Liver (tissue), 9 donors: Measurements from ENCODE around the gene SPR. TPM values are rescaled to one million over a fixed set of nuclear protein-coding genes. Genes with fewer than 3 reads are reported as not detected.

Source experiments
- DNase-seq: peaks from one replicate; pipeline ENCODE4 v3.0.0-alpha.2; 2017; ENCODE audit warnings: low spot score
- H3K27ac ChIP-seq, 2 donors: one replicate each; pipeline ENCODE4 v1.7.0; 2013; ENCODE audit warnings: inconsistent platforms in 2 of 2, low read length in 2 of 2, control low read depth in 1 of 2, low read depth in 1 of 2, mild to moderate bottlenecking in 1 of 2
- H3K27me3 ChIP-seq, 4 donors: one replicate each; pipeline versions ENCODE4 v1.6.1 to v1.7.0; 2013; ENCODE audit warnings: low read length in 3 of 4, inconsistent platforms in 1 of 4, mild to moderate bottlenecking in 1 of 4, moderate library complexity in 1 of 4; ENCODE audit not compliant: control insufficient read depth in 4 of 4, insufficient read depth in 4 of 4
- H3K36me3 ChIP-seq, 4 donors: one replicate each; pipeline versions ENCODE4 v1.6.1 to v1.7.0; 2013; ENCODE audit warnings: low read length in 3 of 4, mild to moderate bottlenecking in 3 of 4, low read depth in 1 of 4, moderate library complexity in 1 of 4; ENCODE audit not compliant: control insufficient read depth in 4 of 4, insufficient read depth in 3 of 4
- H3K4me1 ChIP-seq, 4 donors: one replicate each; pipeline versions ENCODE4 v1.6.1 to v1.7.0; 2013; ENCODE audit warnings: low read length in 3 of 4, mild to moderate bottlenecking in 3 of 4, moderate library complexity in 1 of 4; ENCODE audit not compliant: control insufficient read depth in 4 of 4, insufficient read depth in 4 of 4
- H3K4me3 ChIP-seq, 3 donors: one replicate each; pipeline versions ENCODE4 v1.6.1 to v1.7.0; 2013; ENCODE audit warnings: low read length in 3 of 3, control low read depth in 1 of 3, low read depth in 1 of 3, mild to moderate bottlenecking in 1 of 3
- H3K9ac ChIP-seq, 2 donors: one replicate each; pipeline ENCODE4 v1.7.0; 2013; ENCODE audit warnings: low read length in 2 of 2, mild to moderate bottlenecking in 2 of 2, moderate library complexity in 2 of 2, control low read depth in 1 of 2, low read depth in 1 of 2
- H3K9me3 ChIP-seq, 4 donors: one replicate each; pipeline versions ENCODE4 v1.6.1 to v1.7.0; 2013; ENCODE audit warnings: low read length in 3 of 4; ENCODE audit not compliant: control insufficient read depth in 4 of 4
- ATF3 ChIP-seq: IDR thresholded peaks from 2 replicates; pipeline ENCODE4 v1.6.1; 2016; ENCODE audit warnings: antibody characterized with exemption
- EGR1 ChIP-seq, 2 donors: IDR thresholded peaks; 2 replicates each; pipeline ENCODE4 v1.6.1; 2016 to 2018; ENCODE audit warnings: antibody characterized with exemption in 2 of 2, low read depth in 2 of 2
- FOXA1 ChIP-seq: IDR thresholded peaks from 2 replicates; pipeline ENCODE4 v1.6.1; 2016; ENCODE audit warnings: antibody characterized with exemption
- FOXA2 ChIP-seq: IDR thresholded peaks from 2 replicates; pipeline ENCODE4 v1.6.1; 2016; ENCODE audit warnings: antibody characterized with exemption
- GABPA ChIP-seq, 2 donors: IDR thresholded peaks in 1 of 2; conservative IDR thresholded peaks in 1 of 2; 2 replicates each; pipeline ENCODE4 v1.6.1; 2016; ENCODE audit warnings: antibody characterized with exemption in 2 of 2, mild to moderate bottlenecking in 1 of 2, moderate library complexity in 1 of 2
- HNF4A ChIP-seq, 2 donors: conservative IDR thresholded peaks; 2 replicates each; pipeline ENCODE4 v1.6.1; 2016; ENCODE audit warnings: antibody characterized with exemption in 2 of 2, mild to moderate bottlenecking in 2 of 2
- HNF4G ChIP-seq: IDR thresholded peaks from 2 replicates; pipeline ENCODE4 v1.6.1; 2016; ENCODE audit warnings: antibody characterized with exemption
- JUND ChIP-seq, 2 donors: IDR thresholded peaks; 2 replicates each; pipeline ENCODE4 v1.6.1; 2016; ENCODE audit warnings: antibody characterized with exemption in 2 of 2
- NR2F2 ChIP-seq: IDR thresholded peaks from 2 replicates; pipeline ENCODE4 v1.6.1; 2016; ENCODE audit warnings: antibody characterized with exemption
- RAD21 ChIP-seq, 2 donors: IDR thresholded peaks; 2 replicates each; pipeline ENCODE4 v1.6.1; 2016; ENCODE audit warnings: antibody characterized with exemption in 2 of 2, mild to moderate bottlenecking in 2 of 2
- RXRA ChIP-seq, 2 donors: IDR thresholded peaks; 2 replicates each; pipeline ENCODE4 v1.6.1; 2017 to 2018; ENCODE audit warnings: antibody characterized with exemption in 2 of 2, mild to moderate bottlenecking in 1 of 2
- SP1 ChIP-seq: IDR thresholded peaks from 2 replicates; pipeline ENCODE4 v1.6.1; 2018; ENCODE audit warnings: antibody characterized with exemption, mild to moderate bottlenecking
- TAF1 ChIP-seq: conservative IDR thresholded peaks from 2 replicates; pipeline ENCODE4 v1.6.1; 2016; ENCODE audit warnings: antibody characterized with exemption, mild to moderate bottlenecking
- YY1 ChIP-seq: IDR thresholded peaks from 2 replicates; pipeline ENCODE4 v1.6.1; 2016; ENCODE audit warnings: antibody characterized with exemption, mild to moderate bottlenecking
- ZBTB33 ChIP-seq: IDR thresholded peaks from 2 replicates; pipeline ENCODE4 v1.6.1; 2016; ENCODE audit warnings: antibody characterized with exemption
- WGBS: extraction: QIAGEN DNeasy Blood & Tissue Kit; methylation state at CpG from one replicate; pipeline ENCODE4 v1.1.7; 2013; 5-methylcytosine and 5-hydroxymethylcytosine counted together
- polyA plus RNA-seq, 2 donors: library from polyadenylated mRNA; stranded (reverse) in 1 of 2; unstranded in 1 of 2; fragments of 200-250 nt in 1 of 2; fragments of >200 nt in 1 of 2; fragmentation: Nextera tagmentation in 1 of 2; extraction: Ambion mirVana in 1 of 2; gene quantifications; one replicate each; pipeline versions ENCODE4 v1.2.1 to v1.2.3, GENCODE V29; 2013 to 2015
- total RNA-seq, 2 donors: library from RNA; depleted of rRNA; stranded (reverse); fragments of >200 nt; gene quantifications; one replicate each; pipeline ENCODE4 v1.2.3, GENCODE V29; 2014
- TF ChIP-seq, protein P1 (sequence below): IDR thresholded peaks from 2 replicates; pipeline ENCODE4 v1.6.1; 2016; ENCODE audit warnings: antibody characterized with exemption, mild to moderate bottlenecking
- TF ChIP-seq, protein P2 (sequence below): fragments of 150-350 bp; IDR thresholded peaks from 2 replicates; pipeline ENCODE4 v1.5.1; 2017; ENCODE audit warnings: improper control_type of control experiment, low read depth, low read length; ENCODE audit not compliant: missing input control
- TF ChIP-seq, protein P3 (sequence below): IDR thresholded peaks from 2 replicates; pipeline ENCODE4 v1.6.1; 2016; ENCODE audit warnings: antibody characterized with exemption
- donor health status: healthy.
- donor health status: healthy.
- donor health status: healthy.
- donor health status: healthy.
- donor health status: healthy.

The SPR gene
- total and polyA plus RNA-seq, 4 donors, result 13.6 to 60.8 (median 53.1) TPM

GRCh38 chr2:72926368-72926767, 39.2 kb downstream of the SPR start:
- no peaks in the 10 kb centered on the region for H3K9me3 ChIP-seq
- no peaks in the 10 kb centered on the region for H3K36me3 ChIP-seq
- H3K27me3 ChIP-seq, result peaks cover 0 to 37% (median 17%) of the 10 kb centered on the region in 4 donors
- WGBS, result 26% methylated on average over 4 of the region's 4 CpGs
- H3K27ac ChIP-seq, result no peak overlapping the region
- DNase-seq, result no peak
- TF ChIP-seq EGR1 (IDR thresholded peaks at IDR 0.05; ENCODE audit: low read depth in 2 of 2) (no peak), GABPA (IDR thresholded peaks at IDR 0.05 in 1 of 2, conservative IDR thresholded peaks at IDR 0.05 in 1 of 2) (no peak), NR2F2 (no peak), ZBTB33 (no peak), HNF4G (no peak), YY1 (no peak), FOXA2 (no peak), HNF4A (conservative IDR thresholded peaks at IDR 0.05) (no peak), FOXA1 (no peak), ATF3 (no peak), RAD21 (IDR thresholded peaks at IDR 0.05) (no peak), JUND (IDR thresholded peaks at IDR 0.05) (no peak), TAF1 (no peak), SP1 (no peak), RXRA (IDR thresholded peaks at IDR 0.05) (no peak)
- TF ChIP-seq, protein P1, sequence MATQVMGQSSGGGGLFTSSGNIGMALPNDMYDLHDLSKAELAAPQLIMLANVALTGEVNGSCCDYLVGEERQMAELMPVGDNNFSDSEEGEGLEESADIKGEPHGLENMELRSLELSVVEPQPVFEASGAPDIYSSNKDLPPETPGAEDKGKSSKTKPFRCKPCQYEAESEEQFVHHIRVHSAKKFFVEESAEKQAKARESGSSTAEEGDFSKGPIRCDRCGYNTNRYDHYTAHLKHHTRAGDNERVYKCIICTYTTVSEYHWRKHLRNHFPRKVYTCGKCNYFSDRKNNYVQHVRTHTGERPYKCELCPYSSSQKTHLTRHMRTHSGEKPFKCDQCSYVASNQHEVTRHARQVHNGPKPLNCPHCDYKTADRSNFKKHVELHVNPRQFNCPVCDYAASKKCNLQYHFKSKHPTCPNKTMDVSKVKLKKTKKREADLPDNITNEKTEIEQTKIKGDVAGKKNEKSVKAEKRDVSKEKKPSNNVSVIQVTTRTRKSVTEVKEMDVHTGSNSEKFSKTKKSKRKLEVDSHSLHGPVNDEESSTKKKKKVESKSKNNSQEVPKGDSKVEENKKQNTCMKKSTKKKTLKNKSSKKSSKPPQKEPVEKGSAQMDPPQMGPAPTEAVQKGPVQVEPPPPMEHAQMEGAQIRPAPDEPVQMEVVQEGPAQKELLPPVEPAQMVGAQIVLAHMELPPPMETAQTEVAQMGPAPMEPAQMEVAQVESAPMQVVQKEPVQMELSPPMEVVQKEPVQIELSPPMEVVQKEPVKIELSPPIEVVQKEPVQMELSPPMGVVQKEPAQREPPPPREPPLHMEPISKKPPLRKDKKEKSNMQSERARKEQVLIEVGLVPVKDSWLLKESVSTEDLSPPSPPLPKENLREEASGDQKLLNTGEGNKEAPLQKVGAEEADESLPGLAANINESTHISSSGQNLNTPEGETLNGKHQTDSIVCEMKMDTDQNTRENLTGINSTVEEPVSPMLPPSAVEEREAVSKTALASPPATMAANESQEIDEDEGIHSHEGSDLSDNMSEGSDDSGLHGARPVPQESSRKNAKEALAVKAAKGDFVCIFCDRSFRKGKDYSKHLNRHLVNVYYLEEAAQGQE, result no peak
- TF ChIP-seq, protein P2, sequence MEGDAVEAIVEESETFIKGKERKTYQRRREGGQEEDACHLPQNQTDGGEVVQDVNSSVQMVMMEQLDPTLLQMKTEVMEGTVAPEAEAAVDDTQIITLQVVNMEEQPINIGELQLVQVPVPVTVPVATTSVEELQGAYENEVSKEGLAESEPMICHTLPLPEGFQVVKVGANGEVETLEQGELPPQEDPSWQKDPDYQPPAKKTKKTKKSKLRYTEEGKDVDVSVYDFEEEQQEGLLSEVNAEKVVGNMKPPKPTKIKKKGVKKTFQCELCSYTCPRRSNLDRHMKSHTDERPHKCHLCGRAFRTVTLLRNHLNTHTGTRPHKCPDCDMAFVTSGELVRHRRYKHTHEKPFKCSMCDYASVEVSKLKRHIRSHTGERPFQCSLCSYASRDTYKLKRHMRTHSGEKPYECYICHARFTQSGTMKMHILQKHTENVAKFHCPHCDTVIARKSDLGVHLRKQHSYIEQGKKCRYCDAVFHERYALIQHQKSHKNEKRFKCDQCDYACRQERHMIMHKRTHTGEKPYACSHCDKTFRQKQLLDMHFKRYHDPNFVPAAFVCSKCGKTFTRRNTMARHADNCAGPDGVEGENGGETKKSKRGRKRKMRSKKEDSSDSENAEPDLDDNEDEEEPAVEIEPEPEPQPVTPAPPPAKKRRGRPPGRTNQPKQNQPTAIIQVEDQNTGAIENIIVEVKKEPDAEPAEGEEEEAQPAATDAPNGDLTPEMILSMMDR, result no peak
- TF ChIP-seq, protein P3, sequence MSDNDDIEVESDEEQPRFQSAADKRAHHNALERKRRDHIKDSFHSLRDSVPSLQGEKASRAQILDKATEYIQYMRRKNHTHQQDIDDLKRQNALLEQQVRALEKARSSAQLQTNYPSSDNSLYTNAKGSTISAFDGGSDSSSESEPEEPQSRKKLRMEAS, result no peak
- H3K4me3 ChIP-seq, result no peak overlapping the region
- H3K4me1 ChIP-seq, result peaks cover 0 to 8% (median 3%) of the 10 kb centered on the region in 4 donors
- H3K9ac ChIP-seq, result no peak overlapping the region
